ENCODE results near the gene LILRA1. TPM values are rescaled to one million over a fixed set of nuclear protein-coding genes. Genes with fewer than 3 reads are reported as not detected.
"Not testable (repeated sequence)": the region's sequence is repeated elsewhere in the genome, so short reads cannot be mapped to it uniquely, and the experiment has no call there.

Gene LILRA1
- total RNA-seq, 1 donor from 2014 or later: not detected

DNA sequence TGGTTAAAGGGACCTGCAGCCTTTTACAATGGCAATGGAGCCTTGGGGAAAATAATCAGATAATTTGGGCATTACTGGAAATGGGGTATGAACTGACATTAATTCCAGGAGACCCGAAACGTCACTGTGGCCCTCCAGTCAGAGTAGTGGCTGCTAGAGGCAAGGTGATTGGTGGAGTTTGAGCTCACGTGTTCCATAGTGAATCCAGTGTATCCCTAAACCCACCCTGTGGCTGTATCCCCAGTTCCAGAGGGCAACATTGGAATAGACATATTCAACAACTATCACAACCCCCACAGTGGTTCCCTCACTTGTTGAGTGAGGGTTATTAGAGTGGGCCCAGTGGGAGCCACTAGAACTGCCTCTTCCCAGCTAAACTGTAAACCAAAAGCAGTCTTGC lies 23.1 kb upstream of the LILRA1 start:
- no peaks in the 10 kb centered on the region for H3K36me3 Mint-ChIP-seq
- peaks cover 67% of the 10 kb centered on the region for H3K9me3 Mint-ChIP-seq
- H3K27ac Mint-ChIP-seq: no peak overlapping the region
- H3K27me3 Mint-ChIP-seq (ENCODE audit: low read depth): no peaks in the 10 kb centered on the region
- DNase-seq (ENCODE audit: low spot score in 2 of 2, unreplicated experiment in 2 of 2): no peak
- TF ChIP-seq, protein P1, sequence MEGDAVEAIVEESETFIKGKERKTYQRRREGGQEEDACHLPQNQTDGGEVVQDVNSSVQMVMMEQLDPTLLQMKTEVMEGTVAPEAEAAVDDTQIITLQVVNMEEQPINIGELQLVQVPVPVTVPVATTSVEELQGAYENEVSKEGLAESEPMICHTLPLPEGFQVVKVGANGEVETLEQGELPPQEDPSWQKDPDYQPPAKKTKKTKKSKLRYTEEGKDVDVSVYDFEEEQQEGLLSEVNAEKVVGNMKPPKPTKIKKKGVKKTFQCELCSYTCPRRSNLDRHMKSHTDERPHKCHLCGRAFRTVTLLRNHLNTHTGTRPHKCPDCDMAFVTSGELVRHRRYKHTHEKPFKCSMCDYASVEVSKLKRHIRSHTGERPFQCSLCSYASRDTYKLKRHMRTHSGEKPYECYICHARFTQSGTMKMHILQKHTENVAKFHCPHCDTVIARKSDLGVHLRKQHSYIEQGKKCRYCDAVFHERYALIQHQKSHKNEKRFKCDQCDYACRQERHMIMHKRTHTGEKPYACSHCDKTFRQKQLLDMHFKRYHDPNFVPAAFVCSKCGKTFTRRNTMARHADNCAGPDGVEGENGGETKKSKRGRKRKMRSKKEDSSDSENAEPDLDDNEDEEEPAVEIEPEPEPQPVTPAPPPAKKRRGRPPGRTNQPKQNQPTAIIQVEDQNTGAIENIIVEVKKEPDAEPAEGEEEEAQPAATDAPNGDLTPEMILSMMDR (IDR thresholded peaks at IDR 0.05; ENCODE audit: unreplicated experiment): no peak
- no peak overlapping the region for H3K4me3 Mint-ChIP-seq
- no peaks in the 10 kb centered on the region for H3K4me1 Mint-ChIP-seq

DNA sequence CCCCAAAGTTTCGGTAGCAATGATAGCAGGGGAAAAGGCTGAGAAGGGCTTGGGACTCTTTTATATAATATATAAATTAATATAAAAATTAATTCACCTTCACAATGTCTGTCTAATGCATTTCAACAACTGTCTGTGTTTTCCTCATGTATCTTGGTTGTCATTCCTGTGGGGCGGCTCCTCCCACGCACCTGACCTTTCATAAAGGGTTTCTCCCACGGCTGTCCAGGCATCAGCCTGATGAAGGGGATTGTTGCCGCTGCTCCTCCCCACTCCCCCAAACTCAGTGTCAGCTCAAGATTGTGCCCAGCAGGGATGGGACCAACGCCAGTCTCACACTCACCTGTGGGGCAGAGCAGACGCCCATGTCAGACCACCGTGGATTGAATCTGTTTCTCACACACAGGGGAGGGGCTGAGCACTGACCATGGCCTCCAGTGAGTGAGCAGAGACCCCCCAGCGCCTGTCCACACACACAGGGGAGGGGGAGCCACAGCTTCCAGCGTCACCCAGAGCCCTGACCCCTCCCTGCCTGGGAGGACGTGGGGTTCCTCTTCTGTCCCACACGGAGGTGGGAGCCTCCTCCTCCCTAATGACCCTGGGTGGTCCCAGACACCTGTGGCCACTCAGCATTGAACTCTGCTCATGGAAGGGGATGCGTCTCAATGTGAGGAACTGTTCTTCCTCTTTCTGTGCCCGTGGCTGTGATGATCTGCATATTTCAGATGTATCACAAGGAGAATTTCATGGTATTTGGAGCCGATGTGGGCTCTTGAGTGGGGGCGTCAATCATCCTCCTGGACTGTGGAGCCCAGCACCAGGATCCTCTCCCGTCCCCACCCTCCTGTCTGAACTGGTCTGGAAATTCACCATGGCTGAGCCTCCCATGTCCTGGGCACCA lies 21.5 kb upstream of the LILRA1 start:
- not testable (repeated sequence) for DNase-seq (ENCODE audit: low spot score in 2 of 2, unreplicated experiment in 2 of 2); H3K27me3 Mint-ChIP-seq (ENCODE audit: low read depth); H3K4me1 Mint-ChIP-seq; H3K27ac Mint-ChIP-seq; H3K4me3 Mint-ChIP-seq; H3K36me3 Mint-ChIP-seq
- peaks cover 55% of the 10 kb centered on the region for H3K9me3 Mint-ChIP-seq

DNA sequence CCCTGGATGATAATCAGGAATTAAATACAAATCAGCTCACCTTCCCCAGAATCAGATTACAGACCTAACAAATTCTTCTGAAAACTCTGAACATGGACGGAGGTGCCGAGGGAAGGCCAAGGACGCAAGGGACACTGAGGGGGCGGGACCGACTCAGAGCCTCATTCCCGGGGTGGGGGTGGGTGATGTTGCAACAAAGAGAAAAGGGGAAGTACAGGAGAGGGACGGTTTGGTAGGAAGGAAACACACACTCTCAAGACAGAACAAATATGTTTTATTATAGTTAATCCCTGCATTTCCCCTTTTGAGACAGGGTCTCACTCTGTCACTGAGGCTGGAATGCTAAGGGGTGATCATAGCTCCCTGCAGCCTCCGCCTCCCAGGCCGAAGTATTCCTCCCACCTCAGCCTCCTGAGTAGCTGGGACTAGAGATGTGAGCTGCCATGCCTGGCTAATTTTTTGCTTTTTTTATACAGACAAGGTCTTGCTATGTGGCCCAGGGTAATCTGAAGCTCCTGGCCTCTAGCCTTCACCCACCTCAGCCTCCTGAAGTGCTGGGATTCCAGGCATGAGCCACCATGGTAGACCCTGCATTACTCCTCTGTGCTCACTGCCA lies 20.6 kb upstream of the LILRA1 start:
- Mint-ChIP-seq H3K36me3 (no peaks in the 10 kb centered on the region), H3K27me3 (ENCODE audit: low read depth) (no peaks in the 10 kb centered on the region), H3K9me3 (peaks cover 54% of the 10 kb centered on the region), H3K27ac (no peak overlapping the region), H3K4me1 (no peaks in the 10 kb centered on the region), H3K4me3 (no peak overlapping the region)
- TF ChIP-seq, protein P1 (IDR thresholded peaks at IDR 0.05; ENCODE audit: unreplicated experiment): no peak
- DNase-seq (ENCODE audit: low spot score in 2 of 2, unreplicated experiment in 2 of 2): no peak

DNA sequence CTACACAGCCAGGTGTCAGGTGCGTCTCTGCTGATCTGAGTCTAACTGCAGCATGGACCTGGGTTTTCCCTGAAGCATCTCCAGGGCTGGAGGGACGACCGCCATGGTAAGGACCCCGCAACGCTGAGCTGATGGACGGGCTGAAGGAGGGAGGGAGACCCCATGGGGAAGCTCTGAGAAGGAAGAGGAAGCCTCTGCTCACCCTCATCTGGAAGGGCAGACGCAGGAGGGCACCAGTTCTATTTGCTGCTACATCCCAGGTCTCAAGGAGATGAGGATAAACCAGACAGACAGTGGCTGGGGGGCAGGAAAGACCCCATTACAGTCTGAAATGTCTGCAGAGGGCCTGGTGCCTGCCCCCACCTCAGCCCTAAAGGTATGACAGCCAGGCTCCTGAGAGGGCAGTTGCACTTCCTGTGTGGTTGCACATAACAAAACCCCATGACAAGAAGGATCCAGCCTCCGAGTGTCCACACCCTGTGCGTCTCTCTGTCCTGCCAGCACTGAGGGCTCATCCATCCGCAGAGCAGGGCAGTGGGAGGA lies 20.0 kb upstream of the LILRA1 start, which contains the start of gene LILRA2:
Gene LILRA2 (plus strand): TSS at position 461 of the 543 bp plus-strand sequence. CDS start 89 bp downstream, outside the sequence.
- TF ChIP-seq, protein P1 (IDR thresholded peaks at IDR 0.05; ENCODE audit: unreplicated experiment): no peak
- no peak for DNase-seq (ENCODE audit: low spot score in 2 of 2, unreplicated experiment in 2 of 2)
- Mint-ChIP-seq H3K9me3 (peaks cover 48% of the 10 kb centered on the region), H3K36me3 (no peaks in the 10 kb centered on the region), H3K27me3 (ENCODE audit: low read depth) (no peaks in the 10 kb centered on the region), H3K27ac (no peak within 1 kb of the TSS), H3K4me1 (no peaks in the 10 kb centered on the region), H3K4me3 (no peak within 1 kb of the TSS)

DNA sequence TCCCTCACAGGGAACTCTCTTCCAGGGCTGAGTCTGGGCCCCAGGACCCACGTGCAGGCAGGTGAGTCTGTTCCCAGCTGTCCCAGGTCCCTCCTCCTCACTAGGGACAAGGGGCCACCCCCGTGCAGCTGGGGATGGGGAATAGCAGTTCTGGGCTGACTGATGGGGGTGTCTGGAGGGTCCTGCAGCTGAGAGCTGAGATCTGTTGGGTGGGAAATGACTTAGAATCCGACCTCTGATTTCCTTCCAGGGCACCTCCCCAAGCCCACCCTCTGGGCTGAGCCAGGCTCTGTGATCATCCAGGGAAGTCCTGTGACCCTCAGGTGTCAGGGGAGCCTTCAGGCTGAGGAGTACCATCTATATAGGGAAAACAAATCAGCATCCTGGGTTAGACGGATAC lies 19.4 kb upstream of the LILRA1 start:
- H3K27me3 Mint-ChIP-seq (ENCODE audit: low read depth): no peaks in the 10 kb centered on the region
- TF ChIP-seq, protein P1 (IDR thresholded peaks at IDR 0.05; ENCODE audit: unreplicated experiment): no peak
- DNase-seq (ENCODE audit: low spot score in 2 of 2, unreplicated experiment in 2 of 2): no peak
- no peaks in the 10 kb centered on the region for H3K36me3 Mint-ChIP-seq
- no peak overlapping the region for H3K4me3 Mint-ChIP-seq
- peaks cover 46% of the 10 kb centered on the region for H3K9me3 Mint-ChIP-seq
- no peaks in the 10 kb centered on the region for H3K4me1 Mint-ChIP-seq
- no peak overlapping the region for H3K27ac Mint-ChIP-seq
